ENCODE measurements around the gene HOXC6. TPM values are rescaled to one million over a fixed set of nuclear protein-coding genes. Genes with fewer than 3 reads are reported as not detected.

The HOXC6 gene
- total and polyA plus RNA-seq, 10 of the 15 experiments (the other 5 are each of a cell fraction or from before 2014, with no cell fraction given): 0.02 to 0.55 (median 0.45) TPM; not detected in 4

DNA sequence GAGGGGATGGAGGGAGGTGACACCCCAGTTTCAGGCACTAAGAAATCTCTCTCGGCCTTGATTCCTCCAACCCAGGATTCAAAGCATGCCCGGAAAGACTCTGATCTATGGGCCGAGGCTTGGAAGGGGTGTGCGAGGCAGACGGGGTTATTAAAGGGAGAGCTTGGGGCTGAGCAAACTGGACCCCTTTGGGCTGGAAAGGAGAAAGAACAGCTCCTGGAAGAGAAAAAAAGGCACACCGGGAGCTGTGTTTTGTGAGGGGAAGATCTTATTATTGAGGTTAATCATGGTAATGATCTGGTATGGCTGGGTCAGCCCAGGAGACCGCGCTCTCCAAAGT lies 19.7 kb downstream of the HOXC6 start (continued):
- TF ChIP-seq HCFC1 (IDR thresholded peaks at IDR 0.05; ENCODE audit: low read length) (no peak), GABPA (IDR thresholded peaks at IDR 0.05; ENCODE audit: low read depth) (no peak), RAD21 (IDR thresholded peaks at IDR 0.05; ENCODE audit: insufficient read depth, low read depth, low read length) (no peak), TBL1XR1 (IDR thresholded peaks at IDR 0.05; ENCODE audit: low read depth, low read length) (no peak), MYC (IDR thresholded peaks at IDR 0.05; ENCODE audit: insufficient read depth, insufficient read length, insufficient replicate concordance, low read length, severe bottlenecking) (no peak)
- TF ChIP-seq, protein P1, sequence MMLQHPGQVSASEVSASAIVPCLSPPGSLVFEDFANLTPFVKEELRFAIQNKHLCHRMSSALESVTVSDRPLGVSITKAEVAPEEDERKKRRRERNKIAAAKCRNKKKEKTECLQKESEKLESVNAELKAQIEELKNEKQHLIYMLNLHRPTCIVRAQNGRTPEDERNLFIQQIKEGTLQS (IDR thresholded peaks at IDR 0.05; ENCODE audit: borderline replicate concordance, extremely low read depth, low read depth, low read length): no peak

DNA sequence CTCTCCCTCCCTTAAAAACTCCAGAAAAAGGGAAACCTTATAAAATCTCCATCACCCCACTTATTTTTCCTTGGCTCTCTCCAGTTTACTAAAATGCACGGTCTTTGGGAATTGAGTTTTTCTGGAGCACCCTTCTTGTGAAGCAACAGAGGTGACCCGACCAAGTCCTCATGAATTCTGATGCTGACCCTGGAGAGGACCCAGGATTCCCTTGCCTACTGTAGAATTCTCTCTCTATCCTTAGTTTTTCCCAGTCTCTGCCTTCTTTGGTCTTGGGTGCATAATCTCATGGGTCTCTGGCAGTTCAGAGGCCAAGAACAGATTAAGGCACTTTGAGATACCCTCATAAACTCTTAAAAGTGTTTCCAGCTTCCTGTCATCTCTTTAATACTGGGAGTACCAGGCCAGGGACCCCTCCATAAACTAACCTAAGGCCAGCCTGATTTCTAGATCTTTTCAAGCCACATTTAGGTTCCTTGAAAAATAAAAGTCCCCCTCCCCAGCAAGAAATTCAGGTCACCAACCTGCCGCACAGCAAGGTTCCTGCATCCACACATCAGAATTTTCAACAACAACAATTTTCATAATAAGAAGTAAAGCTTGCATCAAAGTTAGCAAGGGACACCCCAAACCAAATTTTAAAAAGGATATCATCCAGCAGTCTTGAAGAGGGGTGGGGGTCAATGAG lies 20.3 kb downstream of the HOXC6 start:
- ATAC-seq (no peak), DNase-seq (ENCODE audit: low read depth, low spot score) (no peak), FAIRE-seq (no peak)
- ChIA-PET SMC1A (ENCODE audit: uncharacterized antibody, unreplicated experiment) (interaction anchor here (0.7 kb wide), 1 partner anchor 22 kb away, joined by 3 read pairs; no protein-coding TSS in a partner anchor), CTCF (no interaction called here), RAD21 (ENCODE audit: unreplicated experiment) (interaction anchor here (0.8 kb wide), 1 partner anchor 13 kb away, joined by 3 read pairs; no protein-coding TSS in a partner anchor), POLR2A (no interaction called here)
- Histone ChIP-seq H3K4me1 (ENCODE audit: control insufficient read depth, insufficient read depth, low read length) (peaks cover 22% of the 10 kb centered on the region), H3K27ac (ENCODE audit: control insufficient read depth, insufficient read depth) (no peak overlapping the region), H4K20me1 (ENCODE audit: control insufficient read depth, insufficient read depth) (no peaks in the 10 kb centered on the region), H3K36me3 (ENCODE audit: control insufficient read depth in 2 of 2, insufficient read depth in 2 of 2, low read length in 1 of 2) (no peaks in the 10 kb centered on the region), H2AFZ (ENCODE audit: control insufficient read depth, low read depth, low read length) (no peak overlapping the region), H3K27me3 (replicated peaks in 1 of 2; ENCODE audit: control insufficient read depth in 2 of 2, insufficient read depth in 2 of 2, low read length in 1 of 2) (peaks cover 4 to 6% of the 10 kb centered on the region in 2 experiments; a peak in 3 of 4 replicates), H3K9me3 (replicated peaks; ENCODE audit: control insufficient read depth, insufficient read depth, low read length) (no peaks in the 10 kb centered on the region), H3K79me2 (ENCODE audit: control insufficient read depth, insufficient read depth, low read length) (peaks cover 1% of the 10 kb centered on the region; the same call in 1 of the 2 replicates), H3K4me3 (no peak overlapping the region), H3K4me2 (ENCODE audit: control insufficient read depth, insufficient read depth) (no peak overlapping the region), H3K9ac (ENCODE audit: control insufficient read depth, insufficient read depth, low read length) (no peak overlapping the region)
- TF ChIP-seq SIX5 (IDR thresholded peaks at IDR 0.05; ENCODE audit: low read depth, low read length, severe bottlenecking): no peak
- no peak for TF ChIP-seq BACH1 (IDR thresholded peaks at IDR 0.05; ENCODE audit: borderline replicate concordance)
- no peak for TF ChIP-seq MTA3 (IDR thresholded peaks at IDR 0.05; ENCODE audit: borderline replicate concordance, low read length)
- TF ChIP-seq SMAD1 (IDR thresholded peaks at IDR 0.05; ENCODE audit: low read depth, partially characterized antibody): no peak
- TF ChIP-seq POLR2A (IDR thresholded peaks at IDR 0.05; ENCODE audit: low read depth, low read length): no peak
- TF ChIP-seq SIN3A (IDR thresholded peaks at IDR 0.05; ENCODE audit: low read depth, low read length): no peak
- TF ChIP-seq CBX5 (IDR thresholded peaks at IDR 0.05; ENCODE audit: low read depth): no peak
- TF ChIP-seq MYC (IDR thresholded peaks at IDR 0.05; ENCODE audit: insufficient read depth, insufficient read length, insufficient replicate concordance, low read length, severe bottlenecking): no peak
- no TSS peak for BruUV-seq (replicated peaks)
- in situ Hi-C loops (cut with MboI) (no loop called here), intact Hi-C loops (cut with micrococcal nuclease; ENCODE audit: unreplicated experiment) (no loop called here)
- 73% methylated on average over 3 of the region's 3 CpGs for WGBS (ENCODE audit: insufficient coverage, insufficient replicate concordance, low lambda C conversion rate, missing lambda C conversion rate)

Measured in GM12878 (cell line).